Measurements from ENCODE around the gene KCMF1.
A peak's percentile ranks its signal among the peaks of the same experiment; 100 is the strongest.

The KCMF1 gene

GRCh38 chr2:85032621-85033020, 61.7 kb downstream of the KCMF1 start:
- no peak for DNase-seq

GRCh38 chr2:85033388-85033787, 62.4 kb downstream of the KCMF1 start:
- peak; percentile 49 for DNase-seq

GRCh38 chr2:85034158-85034557, 63.2 kb downstream of the KCMF1 start:
- no peak for DNase-seq

GRCh38 chr2:85037622-85038021, 66.7 kb downstream of the KCMF1 start:
- DNase-seq: no peak

- DNase-seq: no peak
Measured at GRCh38 chr2:85042330-85042729, 71.4 kb downstream of the KCMF1 start.

- no peak for DNase-seq
Measured at GRCh38 chr2:85048534-85048933, 77.6 kb downstream of the KCMF1 start.

GRCh38 chr2:85049236-85049635, 78.3 kb downstream of the KCMF1 start:
- DNase-seq: no peak

- DNase-seq: no peak
Measured at GRCh38 chr2:85053802-85054201, 82.8 kb downstream of the KCMF1 start.

- DNase-seq: no peak
Measured at GRCh38 chr2:85057226-85057962, 86.4 kb downstream of the KCMF1 start.

GRCh38 chr2:85061896-85062295, 90.9 kb downstream of the KCMF1 start:
- DNase-seq: no peak

- no peak for DNase-seq
Measured at GRCh38 chr2:85062565-85062964, 91.6 kb downstream of the KCMF1 start.

- DNase-seq: no peak
Measured at GRCh38 chr2:85063981-85064599, 93.1 kb downstream of the KCMF1 start.

- DNase-seq: peak; percentile 83
Measured at GRCh38 chr2:85064927-85065577, 94.1 kb downstream of the KCMF1 start.

GRCh38 chr2:85066006-85066740, 95.2 kb downstream of the KCMF1 start:
- peak; percentile 14 for DNase-seq

- no peak for DNase-seq
Measured at GRCh38 chr2:85066874-85067351, 96.0 kb downstream of the KCMF1 start.

- DNase-seq: no peak
Measured at GRCh38 chr2:85071096-85071495, 100.1 kb downstream of the KCMF1 start.

- no peak for DNase-seq
Measured at GRCh38 chr2:85073033-85073432, 102.1 kb downstream of the KCMF1 start.

GRCh38 chr2:85076618-85077274, 105.8 kb downstream of the KCMF1 start:
- no peak for DNase-seq

GRCh38 chr2:85077859-85078419, 107.0 kb downstream of the KCMF1 start:
- no peak for DNase-seq

- peak; percentile 72 for DNase-seq
Measured at GRCh38 chr2:85078536-85078935, 107.6 kb downstream of the KCMF1 start.

GRCh38 chr2:85083092-85083491, 112.1 kb downstream of the KCMF1 start:
- no peak for DNase-seq

GRCh38 chr2:85085563-85085962, 114.6 kb downstream of the KCMF1 start:
- DNase-seq: no peak
